ENCODE data around the gene PMEPA1.

Gene PMEPA1

GRCh38 chr20:57667924-57668782 is 41.7 kb downstream of the PMEPA1 start:
- DNase-seq (ENCODE audit: low spot score), result no peak
- Histone ChIP-seq H3K4me3 (no peak overlapping the region), H3K27ac (peak overlapping the region; percentile 33 to 47)
- TF ChIP-seq CTCF (IDR thresholded peaks at IDR 0.05), result no peak

GRCh38 chr20:57667388-57667787 is 42.4 kb downstream of the PMEPA1 start:
- H3K4me3 ChIP-seq, result no peak overlapping the region
- TF ChIP-seq CTCF (IDR thresholded peaks at IDR 0.05), result no peak
- H3K27ac ChIP-seq, result peak overlapping the region; percentile 33 to 47
- DNase-seq (ENCODE audit: low spot score), result no peak

GRCh38 chr20:57666834-57667157 is 43.0 kb downstream of the PMEPA1 start:
- Histone ChIP-seq H3K4me3 (no peak overlapping the region), H3K27ac (peak overlapping the region in 1 of 2 donors; percentile 33)
- TF ChIP-seq CTCF (IDR thresholded peaks at IDR 0.05), result no peak
- no peak for DNase-seq (ENCODE audit: low spot score)

GRCh38 chr20:57666106-57666833 is 43.5 kb downstream of the PMEPA1 start:
- DNase-seq (ENCODE audit: low spot score), result no peak
- Histone ChIP-seq H3K4me3 (no peak overlapping the region), H3K27ac (peak overlapping the region in 1 of 2 donors; percentile 33)
- no peak for TF ChIP-seq CTCF (IDR thresholded peaks at IDR 0.05)

- no peak for TF ChIP-seq CTCF (IDR thresholded peaks at IDR 0.05)
- no peak overlapping the region for H3K4me3 ChIP-seq
- H3K27ac ChIP-seq, result no peak overlapping the region
- DNase-seq (ENCODE audit: low spot score), result no peak
Measured at GRCh38 chr20:57665589-57665971, 44.2 kb downstream of the PMEPA1 start.

GRCh38 chr20:57664924-57665588 is 44.8 kb downstream of the PMEPA1 start:
- TF ChIP-seq CTCF (IDR thresholded peaks at IDR 0.05), result no peak
- no peak for DNase-seq (ENCODE audit: low spot score)
- Histone ChIP-seq H3K27ac (no peak overlapping the region), H3K4me3 (no peak overlapping the region)

Measured in coronary artery (tissue), 2 donors.